AG20443 (cell line): ENCODE results near the gene GPR37.

Experiments used
- DNase-seq: peaks from one replicate; pipeline ENCODE4 v3.0.0; 2012; ENCODE audit warnings: low spot score, mixed read lengths

Gene GPR37

DNA sequence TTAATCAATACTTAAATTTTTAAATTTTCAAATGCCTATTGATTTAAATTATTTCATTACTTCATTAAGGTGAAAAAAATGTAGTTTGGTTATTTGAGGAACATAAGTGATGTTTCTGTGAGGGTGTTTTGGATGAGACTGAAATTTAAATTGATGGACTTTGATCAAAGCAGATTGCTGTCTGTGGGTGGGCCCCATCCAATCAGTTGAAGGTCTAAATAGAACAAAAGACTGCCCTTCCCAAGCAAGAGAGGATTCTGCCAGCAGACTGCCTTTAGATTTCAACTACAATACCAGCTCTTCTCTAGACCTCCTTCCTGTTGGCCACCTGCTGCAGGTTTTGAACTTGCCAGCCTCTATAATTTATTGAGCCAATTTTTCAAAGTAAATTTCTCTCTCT is 14.5 kb upstream of the GPR37 start:
- DNase-seq: no peak

DNA sequence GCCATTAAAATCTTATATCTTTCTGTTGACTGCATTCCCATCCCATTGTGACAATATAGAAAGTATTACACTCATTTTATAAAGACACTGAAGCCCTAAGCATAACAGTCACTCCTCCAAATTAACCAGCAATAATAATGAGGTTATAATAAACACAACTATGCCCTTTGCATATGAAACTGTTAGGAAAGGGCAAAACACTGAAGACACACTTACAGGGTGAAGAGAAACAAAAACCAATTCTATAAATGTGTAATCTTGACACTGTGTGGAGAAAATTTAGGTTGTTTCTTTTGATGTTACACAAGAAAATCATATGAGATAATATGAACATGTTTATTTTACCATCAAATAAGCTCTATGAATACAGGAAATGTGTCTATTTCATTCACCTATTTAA is 14.0 kb upstream of the GPR37 start:
- DNase-seq: no peak

DNA sequence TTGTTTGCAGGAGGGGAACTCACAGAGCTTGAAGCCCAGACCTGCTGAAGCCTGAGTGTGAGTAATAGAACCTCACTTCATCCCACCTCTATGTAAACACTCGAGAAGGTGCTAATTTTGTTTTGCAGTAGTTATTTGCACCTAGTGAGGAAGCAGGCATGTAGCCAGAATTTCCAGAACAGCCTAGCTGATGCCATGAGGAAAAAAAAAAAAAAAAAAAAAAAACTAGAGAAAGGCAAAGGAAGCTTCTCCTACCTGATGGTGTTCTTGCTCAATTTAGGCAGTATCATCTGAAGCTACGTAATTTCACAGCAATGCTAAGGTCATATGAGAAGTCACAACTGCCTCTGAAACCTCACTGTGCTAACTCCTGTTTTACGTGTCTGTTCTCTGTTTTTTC is 13.6 kb upstream of the GPR37 start:
- no peak for DNase-seq

DNA sequence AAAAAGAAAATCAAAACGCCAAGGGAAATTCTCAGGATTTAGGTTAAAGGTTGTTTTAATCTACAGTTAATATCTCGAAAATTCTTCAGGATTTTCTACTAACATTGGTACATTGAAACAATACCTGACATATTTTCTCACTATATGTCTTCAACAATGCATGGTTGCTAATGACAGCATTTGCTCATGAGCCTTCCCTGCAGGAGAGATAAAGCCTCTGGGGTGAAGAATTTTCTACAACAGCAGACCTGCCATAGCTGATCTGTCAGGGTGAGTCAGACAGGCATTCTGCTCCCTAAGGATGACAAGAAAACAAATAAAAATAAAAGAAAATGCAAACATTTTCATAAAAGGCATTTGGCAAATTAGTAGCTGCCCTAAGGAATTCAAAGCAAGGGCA is 11.7 kb upstream of the GPR37 start:
- DNase-seq: no peak

DNA sequence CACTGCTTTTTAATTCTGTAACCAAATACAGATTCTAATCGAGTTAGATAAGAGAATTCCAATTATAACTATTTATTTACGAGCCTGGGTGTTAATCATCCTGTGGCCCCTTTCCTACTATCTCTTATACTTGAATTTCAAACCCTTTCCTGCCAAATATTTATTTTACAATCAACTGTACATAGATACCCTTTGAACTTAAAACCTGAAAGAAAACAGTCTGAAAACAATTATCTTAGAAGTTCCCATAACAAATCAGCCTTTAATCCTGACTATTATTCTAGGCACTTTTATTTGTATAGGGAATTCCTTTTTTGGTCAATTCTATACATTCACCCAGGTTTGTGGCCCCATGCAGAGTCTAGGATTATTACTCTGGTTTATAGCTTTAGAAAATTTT is 10.6 kb upstream of the GPR37 start:
- no peak for DNase-seq

DNA sequence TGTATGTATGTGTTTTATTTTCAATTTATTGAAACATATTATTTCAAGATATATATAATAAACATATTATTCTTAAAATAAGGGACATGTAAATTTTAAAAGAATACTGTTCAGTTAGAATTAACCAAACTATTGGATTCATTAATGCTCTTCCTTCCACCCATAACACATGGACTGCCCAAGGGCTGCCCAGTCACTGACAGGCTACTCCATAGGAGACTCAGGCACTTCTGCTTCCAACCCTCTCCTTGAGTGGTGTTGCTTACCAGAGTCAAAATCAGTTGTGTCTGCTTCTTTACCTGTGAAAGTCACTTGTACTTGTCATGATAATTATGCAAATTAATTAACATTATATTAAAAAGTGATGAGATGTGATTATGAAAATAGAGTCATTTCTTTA is 9.8 kb upstream of the GPR37 start:
- no peak for DNase-seq

DNA sequence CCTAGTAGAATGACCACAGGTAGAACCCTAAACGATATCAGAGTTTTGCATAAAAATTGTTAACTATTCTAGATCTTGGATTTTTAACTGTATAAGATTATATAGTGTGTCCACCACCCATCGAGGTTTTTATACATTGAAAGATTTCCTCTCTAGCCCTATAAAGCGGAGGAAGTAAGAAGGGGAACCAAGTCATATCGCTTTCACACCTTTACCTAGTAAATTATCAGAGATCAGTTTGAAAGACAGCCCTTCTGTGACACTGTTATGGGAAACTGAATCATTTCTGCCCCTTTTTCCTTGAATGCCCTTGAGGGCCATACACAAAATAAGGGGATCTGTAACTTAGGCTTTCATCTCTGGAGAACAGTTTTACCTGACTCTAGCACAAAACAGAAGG is 8.3 kb upstream of the GPR37 start:
- no peak for DNase-seq

DNA sequence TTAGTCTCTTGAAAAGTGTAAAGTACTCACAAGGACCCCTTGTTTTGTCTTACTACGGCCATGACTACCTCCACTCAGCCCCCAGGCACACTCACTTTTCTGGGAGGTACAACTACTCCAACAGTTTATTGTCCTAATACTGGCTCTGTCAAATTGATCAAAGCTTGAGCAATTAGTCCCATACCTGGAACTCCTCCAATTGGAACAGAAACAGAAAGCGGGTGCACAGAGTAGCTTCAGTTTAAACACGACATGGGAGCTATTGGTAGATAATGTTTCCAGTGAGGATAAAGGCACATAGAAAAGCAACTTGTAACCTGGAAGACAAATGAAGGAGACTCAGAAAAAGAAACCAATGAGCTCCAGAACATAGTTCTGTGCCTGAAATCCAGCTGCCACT is 7.7 kb upstream of the GPR37 start:
- no peak for DNase-seq

DNA sequence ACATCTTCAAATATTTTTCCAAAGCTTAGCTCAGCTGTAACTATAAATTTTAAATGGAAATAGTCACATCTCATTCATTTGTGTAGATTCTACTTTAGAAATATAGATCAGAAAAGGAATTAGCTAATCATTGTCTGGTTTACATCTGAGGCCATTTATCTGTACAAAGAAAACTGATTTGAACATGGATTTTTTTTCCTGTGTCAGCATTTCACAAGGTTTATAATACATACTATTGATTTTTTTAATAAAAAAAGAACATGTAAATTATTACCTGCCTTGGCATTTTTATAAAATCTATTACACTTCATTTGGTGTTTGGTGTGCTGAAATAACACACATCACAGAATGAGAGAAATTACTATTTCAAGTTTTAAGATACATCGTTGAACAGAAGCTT is 3.5 kb upstream of the GPR37 start:
- DNase-seq: no peak

DNA sequence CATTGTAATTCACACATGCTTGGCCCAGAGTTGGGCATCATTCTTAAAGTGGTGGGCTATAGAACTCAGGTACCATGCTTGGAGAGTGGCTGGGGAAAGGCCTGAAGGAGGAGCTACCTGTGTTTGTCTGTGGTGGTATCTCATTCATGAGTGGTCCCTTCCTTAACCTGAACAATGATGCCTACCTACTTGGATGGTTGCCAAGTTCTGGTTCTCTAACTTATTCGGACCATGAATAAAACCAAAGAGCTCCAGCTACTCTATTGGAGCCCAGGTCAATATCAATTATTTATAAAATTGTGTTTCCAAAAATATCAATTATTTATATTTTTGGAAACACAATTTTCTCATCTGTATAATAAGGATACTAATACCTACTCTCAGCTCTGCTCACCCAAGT is 2.9 kb upstream of the GPR37 start:
- no peak for DNase-seq

DNA sequence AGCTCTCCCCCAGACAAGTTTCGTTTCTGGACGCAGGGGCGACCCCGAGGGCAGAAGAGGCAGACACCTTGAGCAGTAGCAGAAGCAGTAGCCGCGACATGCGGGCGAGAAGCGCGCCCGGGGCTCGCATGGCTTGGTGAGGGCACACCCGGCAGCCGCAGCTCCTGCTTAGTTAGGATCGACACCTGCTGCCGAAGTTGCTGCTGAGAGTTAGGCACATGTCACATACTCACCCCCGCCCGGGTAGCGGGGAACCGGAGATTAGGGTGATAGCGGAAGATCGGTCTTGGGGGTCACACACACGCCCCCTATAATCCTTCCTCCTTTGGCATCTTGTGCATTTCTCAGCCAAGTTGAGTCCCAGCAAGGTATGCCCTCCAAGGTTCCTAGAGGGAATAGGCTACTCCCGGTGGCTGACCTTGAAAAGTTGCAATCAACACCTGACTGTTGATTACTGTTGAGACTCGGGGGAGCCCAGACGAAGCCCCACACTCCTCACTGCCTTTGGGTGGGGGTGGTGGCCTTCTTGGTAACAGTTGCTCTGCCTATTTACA is 668 bp downstream of the GPR37 start:
- no peak for DNase-seq

DNA sequence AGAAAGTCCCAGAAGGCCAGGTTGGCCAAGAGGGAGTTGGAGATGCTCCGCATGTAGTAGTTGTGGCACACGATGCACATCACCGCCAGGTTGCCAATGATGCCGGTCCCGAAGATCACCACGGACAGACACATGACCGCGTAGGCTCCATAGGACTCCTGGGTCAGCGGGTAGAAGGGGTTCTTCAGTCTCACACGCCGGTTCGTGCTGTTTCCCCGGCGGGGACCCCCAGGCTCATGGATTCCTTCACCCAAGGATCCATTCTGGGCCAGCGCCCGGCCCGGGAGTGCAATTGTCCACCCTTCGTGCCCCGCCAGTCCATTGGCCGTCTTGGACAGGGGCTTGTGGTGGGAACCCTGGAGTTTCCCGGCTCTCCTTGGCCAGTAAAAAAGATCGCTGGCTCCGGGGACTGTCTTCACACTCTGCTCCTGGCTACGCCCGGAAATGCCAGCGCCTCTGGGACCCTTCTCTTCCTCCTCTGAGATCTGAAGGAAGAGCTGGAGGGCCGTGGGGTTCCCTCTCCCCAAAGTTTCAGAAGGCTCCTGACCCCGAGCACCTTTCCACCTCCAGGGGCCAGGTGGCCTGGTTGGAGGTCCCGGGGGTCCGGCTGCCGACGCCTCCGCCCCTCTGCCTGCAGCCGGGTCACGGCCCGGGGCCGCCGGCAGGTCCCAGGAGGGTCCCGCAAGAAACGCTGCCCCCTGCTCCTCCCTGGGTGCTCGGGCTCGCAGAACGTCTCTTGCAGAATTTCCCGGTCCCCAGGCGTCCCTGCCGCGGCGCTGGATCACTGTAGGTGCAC is 1.3 kb downstream of the GPR37 start:
- DNase-seq: no peak

DNA sequence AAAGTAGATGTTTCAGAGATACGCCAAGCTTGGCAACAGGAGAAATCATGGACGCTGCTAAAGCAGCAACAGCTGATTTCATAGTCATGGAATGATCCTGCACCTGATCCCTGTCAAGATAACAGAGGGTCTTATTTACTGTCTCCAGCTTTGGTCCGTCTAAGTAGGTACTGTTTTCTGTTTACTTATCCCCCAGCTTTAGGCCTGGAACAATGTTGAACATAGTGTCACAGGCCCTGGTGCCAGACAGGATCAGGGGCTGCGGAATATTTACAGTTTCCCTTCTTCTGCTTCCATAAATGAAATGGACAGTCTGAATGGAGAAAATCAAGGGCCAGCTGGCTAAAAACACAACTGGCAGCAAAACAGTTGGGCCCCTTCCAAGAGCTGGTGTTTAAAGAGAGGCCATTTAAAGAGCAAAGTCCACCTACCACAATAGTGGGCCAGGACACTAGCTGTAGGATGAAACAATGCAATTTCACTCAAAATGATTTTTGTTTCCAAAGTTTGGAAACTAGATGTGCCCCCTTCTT is 2.9 kb downstream of the GPR37 start:
- DNase-seq: no peak

DNA sequence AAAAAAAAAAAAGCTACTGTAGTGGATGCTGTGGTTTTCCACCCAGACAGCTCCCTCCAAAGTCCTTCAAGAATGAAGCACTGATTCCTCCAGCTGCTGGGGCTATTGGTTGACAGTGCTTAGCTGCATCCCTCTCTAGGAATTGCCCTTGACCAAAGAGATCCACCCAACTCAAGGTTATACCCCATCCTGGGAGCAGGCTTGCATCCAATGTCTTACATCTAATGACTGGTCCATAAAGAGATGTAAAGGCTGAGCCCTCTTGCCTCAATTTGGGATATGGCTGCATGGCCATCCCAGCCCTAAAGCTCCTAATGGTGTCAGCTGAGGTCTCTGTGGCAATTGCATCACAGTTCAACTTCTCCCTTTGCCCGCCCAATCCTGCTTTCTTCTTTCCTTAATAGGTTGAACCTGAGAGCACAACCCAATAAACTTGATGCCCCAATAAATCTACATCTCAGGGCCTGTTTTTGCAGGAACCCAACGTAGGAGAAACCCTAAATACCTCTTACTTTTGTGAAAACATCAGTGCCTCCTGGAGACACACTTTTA is 4.4 kb downstream of the GPR37 start:
- no peak for DNase-seq

DNA sequence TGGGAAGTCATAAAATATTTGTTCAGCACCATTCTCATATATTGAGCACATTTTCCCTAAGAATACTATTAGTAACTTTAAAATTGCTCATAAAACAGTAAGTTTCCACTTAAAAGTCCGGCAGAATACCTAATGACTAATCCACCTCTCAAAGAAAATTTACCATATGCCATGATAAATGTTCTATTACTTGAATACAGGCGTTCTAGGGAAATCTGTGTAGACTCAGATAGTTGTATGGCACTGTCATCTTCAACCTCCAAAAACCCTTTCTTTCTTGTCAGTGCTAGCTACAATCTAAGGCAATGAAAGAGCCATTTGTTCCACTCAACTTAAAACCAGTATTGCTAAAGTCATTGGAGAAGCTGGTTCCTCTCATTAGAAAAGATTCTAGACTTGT is 7.3 kb downstream of the GPR37 start:
- DNase-seq: no peak

DNA sequence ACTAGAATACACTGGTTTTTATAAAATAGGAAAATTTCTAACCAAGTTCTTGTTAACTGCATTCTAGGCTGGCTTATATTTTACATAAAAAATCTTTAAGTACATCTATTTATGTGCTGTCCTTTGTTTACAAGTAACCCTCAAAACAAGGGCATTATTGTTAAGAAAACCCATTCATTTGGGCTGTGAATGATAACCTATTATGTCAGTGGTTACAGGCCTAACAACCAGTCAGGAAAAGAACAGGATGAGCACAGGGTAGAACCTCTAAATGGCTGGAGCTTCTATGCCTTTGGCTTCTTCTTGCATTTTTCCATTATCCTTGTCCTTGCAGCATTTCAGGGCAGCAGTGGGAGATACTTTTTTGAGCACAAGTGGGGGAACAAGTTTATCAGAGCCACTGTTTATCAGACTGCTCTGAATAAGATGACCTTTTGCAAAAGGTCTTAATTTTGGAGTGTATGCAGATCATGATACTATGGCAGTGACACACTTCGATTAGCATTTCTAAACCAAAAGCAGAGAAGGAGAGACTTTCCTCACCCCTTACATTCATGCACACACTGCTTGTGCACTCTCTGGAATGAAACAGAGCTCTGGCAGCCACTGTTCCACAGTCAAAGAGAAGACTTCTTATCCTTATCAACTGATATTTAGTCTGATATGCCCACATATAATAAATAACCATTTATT is 10.9 kb downstream of the GPR37 start:
- DNase-seq: no peak

DNA sequence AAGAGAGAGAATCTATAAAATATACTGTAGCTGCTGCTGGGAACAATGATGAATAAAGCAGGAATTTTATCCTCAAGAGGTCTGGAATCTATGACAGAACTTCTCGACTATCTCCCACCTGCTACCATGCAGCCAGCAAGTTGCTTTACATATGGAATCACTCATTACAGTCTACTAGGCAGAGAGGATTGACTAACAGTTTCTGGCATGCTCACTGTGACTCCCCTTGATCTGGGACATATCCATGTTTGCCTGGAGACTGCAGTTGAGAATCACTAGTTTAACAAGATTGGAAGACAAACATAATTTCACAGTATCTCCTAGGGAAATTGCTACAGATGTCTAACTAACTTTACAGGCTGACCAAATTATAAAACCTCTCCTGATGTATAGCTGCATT is 13.3 kb downstream of the GPR37 start:
- DNase-seq: no peak

DNA sequence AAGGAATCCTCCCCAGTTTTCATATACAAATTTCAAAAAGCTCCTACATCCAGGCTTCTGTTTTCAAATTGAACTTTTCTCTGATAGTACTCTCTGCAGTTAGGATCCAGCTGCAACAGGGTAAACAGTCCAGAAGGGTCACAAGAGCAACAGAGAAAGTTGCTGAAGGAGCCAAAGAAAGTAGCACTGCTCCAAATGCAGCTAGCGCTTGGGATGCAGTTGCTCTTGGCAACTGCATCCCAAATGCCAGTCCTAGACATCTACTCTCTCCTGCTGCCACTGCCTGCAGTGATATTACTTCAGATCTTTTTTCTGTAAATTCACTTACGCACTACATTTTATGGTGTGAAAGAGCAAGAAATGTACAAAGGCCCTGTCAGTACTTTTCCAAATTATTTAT is 14.6 kb downstream of the GPR37 start:
- DNase-seq: no peak

DNA sequence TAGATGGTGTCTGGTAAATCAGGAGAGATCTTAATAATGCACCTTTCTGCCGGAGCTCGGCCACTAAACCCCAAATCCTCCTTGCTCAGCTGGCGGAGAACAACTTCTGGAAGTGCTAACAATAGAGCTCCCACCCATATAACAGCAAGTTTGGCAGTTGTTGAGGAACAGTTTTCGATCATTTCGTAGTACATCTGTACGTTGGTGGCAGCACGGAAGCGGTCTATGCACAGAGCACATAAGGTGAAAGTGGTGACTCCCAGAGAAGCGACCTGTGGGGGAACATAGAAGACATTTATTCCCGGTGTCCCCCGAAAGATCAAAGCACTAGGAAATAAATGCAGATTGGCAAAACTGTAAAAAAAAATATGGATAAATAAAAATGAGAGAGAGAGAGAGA is 18.5 kb downstream of the GPR37 start:
- DNase-seq: no peak

DNA sequence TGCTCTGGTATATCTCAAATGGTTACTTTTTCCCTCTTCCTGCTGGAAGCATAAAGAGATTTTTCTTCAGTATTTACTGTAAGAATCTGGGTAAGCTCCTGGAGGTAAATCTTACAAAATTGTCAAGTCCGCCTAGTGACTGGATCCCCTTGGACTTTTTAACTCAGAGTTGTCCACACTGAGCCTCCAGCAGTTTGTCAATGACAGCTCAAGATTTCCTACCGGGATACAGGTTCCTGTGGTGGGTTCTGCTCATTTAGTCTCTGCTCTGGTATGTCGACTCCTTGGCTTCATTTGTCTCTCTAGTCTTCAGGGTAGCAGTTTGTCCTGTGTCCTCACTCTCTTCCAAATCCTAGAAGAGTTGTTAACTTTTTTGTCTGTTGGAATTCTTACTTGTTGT is 27.0 kb downstream of the GPR37 start:
- DNase-seq: no peak

DNA sequence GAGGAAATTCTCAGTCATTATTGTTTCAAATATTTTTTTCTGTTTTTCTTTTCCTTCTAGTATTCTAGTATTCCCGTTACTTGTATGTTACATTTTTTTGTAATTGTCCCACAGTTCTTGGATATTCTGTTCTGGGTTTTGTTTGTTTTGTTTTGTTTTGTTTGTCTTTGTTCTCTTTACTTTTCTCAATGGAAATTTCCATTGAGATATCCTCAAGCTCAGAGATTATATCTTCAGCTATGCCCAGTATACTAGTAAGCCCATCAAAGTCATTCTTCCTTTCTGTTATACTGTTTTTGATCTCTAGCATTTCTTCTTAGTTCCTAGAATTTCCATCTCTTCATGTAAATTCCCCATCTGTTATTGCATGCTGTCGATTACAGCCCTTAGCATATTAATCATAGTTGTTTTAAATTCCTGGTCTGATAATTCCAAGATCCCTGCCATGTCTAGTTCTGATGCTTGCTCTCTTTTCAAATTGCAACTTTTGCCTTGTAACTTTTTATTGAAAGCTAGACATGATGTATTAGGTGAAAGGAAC is 27.8 kb downstream of the GPR37 start:
- DNase-seq: no peak

DNA sequence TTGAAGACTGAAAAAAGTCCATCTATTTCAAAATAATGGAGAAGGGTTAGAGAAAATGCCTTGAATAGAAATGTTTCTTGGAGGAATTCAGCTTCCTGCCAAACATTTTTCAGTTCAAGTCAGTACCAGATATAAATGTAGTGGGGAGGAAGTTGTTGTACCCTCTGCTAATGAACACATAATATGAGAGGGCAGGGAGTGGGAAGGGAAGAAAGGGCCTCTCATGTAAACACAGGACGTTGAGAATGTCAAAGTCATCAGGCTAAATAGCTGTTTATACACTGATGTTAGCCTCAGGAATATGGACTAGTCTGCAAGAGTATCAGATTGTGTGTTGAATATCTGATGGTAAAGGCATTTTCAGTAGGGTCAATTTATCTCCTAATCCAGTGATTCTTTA is 37.0 kb downstream of the GPR37 start:
- DNase-seq: no peak
